Measurements from ENCODE around the gene CACNA1B.

The CACNA1B gene

GRCh38 chr9:137969008-137969407 lies 91.4 kb downstream of the CACNA1B start:
- DNase-seq: no peak

DNA sequence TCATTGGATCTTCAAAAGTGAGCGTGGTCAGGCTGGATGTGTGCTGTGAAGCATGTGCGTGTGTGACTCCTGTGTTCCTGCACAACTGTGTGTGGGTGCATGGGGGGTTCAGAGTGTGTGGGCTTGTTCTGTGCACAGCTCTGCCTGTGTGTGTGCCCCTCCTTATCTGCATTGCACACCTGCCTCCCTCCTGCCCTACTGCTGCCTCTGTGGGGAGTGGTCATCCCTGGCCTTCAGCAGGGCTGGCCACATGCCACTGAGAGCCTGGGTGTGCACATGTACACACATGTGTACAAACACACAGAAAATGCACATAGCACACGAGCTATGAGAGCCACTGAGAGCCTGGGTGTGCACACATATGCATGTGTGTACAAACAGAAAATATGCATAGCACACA lies 92.1 kb downstream of the CACNA1B start:
- DNase-seq: no peak

DNA sequence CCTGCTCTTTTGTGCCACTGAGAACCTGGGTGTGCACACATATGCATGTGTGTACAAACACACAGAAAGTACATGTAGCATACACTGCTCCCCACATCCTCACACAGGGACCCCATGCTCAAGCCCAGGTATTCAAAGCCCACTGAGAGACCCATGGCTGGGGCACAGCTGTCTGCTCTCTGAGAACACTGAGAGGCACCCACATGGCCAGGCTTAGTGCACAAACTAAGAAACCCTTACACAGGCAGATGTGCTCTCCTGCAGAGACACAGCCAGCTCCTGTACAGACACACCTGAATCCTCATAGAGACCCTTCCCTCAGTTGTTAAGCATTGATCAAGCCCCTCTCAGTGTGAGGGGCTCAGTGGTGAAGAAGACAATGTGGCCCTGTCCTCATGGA lies 92.5 kb downstream of the CACNA1B start:
- DNase-seq: no peak

DNA sequence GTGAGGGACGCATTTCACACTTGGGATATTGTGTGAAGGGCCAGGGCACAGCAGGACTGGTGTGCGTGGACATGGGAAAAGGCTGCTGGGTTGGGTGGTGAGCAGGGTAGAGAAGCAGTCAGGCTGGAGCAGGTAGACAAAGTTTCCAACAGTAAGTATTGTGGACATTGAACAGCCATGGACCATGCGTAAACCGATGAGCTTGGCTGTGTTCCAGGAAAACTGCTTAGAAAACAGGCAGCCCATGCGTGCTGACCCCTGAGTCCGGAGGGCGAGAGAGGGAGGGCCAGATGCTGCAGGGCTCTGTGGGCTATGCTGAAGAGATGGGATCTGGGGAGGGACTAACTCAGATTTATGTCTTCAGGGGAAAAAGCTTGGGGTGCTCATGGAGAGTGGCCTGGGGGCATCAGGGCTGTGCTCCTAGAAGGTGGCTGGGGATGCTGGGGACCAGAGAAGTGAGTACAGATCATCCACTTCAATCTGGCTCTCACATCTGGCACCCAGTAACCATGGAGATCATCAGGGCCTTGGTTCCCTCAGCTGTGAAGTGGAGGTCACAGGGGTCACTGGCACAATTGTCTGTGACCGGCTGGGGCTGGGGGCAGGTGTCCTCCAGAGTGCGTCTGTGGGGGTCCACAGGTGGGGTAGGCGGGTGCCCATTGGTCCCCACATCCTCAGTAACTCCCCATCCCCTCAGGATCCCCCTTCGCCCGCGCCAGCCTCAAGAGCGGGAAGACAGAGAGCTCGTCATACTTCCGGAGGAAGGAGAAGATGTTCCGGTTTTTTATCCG lies 93.3 kb downstream of the CACNA1B start:
- DNase-seq: no peak

DNA sequence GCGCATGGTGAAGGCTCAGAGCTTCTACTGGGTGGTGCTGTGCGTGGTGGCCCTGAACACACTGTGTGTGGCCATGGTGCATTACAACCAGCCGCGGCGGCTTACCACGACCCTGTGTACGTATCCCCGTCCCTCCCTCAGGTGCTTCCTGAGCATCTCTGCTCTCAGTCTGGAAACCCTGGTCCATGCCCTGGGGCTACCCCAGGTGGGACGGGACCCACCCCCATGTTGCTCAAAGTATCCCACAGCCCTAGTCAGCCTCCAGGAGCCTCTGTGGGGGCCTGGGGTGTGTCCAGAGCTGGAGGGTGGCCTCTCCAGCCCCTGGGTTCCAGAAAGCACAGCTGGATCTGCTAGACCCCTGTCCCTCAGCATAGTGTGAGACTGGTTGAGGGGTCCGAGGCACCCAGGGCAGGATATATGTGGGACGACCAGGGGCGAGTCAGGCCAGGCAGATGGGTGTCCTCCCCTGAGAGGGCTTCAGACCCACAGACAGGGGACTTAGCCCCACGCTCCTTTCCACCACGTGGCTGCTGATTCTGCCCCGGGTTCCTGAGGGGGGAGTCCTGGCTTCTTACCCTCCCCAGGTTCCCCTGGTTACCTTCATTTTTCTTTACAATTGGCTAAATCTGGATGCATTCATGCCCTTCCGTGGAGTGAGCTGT lies 94.0 kb downstream of the CACNA1B start:
- DNase-seq: no peak

DNA sequence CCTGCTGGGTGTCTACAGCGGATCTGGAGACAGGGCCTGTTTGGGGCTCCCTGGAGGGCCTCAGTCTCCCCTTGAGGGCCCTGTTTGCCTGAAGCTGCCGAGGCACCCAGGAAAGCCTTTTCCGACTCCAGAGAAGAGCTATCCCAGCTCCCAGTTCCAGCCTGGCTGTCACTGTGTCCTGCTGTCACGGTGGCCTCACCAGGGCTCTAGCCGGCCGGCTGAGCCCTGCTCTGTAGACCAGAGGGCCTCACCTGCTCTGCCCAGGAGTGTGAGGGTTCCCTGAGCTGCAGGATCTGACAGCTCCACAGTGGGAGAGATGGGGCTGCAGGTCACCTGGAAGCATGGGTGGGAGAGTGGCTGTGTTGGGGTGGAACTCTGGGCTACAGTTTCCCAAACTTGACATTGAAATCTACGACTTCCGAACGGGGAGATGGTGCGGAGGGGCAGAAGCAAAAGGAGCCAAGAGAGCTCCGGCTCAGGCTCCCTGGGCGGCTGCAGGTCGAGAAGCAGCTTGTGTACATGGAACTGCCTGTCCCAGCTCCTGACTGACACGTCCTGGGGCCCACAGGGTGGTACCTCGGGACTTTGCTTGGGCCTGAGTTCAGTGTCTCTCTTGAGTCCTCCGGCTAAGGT lies 94.9 kb downstream of the CACNA1B start:
- no peak for DNase-seq

- no peak for DNase-seq
Observed at GRCh38 chr9:137972988-137973470, 95.4 kb downstream of the CACNA1B start.

DNA sequence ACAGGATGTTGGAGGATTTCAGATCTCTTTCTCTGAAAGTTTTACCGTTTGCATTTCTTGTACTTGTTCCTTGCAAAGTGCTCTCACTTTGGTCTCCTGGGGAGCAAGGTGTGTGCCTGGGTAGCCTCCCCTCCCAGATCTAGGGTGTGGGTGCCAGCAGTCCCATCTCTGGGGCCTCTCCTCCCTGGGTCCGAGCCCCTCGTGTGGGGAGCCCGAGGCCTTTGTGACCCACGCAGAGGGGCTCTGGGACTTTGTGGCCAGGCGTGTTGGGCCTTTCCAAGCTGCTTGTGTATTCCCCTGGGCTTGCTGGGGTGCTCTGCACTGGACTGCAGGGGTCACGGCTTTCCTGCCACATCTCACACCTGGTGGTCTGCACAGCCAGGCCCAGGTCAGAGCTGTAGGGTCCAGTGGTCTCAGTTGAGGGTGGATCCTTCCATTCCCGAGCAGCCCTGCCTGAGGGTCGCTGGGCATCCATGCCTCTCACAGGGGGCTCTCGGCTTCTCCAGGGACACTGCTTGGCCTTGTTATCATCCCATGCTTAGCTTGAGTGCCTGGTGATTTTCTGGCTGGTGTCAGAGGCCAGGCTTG lies 96.3 kb downstream of the CACNA1B start:
- no peak for DNase-seq

DNA sequence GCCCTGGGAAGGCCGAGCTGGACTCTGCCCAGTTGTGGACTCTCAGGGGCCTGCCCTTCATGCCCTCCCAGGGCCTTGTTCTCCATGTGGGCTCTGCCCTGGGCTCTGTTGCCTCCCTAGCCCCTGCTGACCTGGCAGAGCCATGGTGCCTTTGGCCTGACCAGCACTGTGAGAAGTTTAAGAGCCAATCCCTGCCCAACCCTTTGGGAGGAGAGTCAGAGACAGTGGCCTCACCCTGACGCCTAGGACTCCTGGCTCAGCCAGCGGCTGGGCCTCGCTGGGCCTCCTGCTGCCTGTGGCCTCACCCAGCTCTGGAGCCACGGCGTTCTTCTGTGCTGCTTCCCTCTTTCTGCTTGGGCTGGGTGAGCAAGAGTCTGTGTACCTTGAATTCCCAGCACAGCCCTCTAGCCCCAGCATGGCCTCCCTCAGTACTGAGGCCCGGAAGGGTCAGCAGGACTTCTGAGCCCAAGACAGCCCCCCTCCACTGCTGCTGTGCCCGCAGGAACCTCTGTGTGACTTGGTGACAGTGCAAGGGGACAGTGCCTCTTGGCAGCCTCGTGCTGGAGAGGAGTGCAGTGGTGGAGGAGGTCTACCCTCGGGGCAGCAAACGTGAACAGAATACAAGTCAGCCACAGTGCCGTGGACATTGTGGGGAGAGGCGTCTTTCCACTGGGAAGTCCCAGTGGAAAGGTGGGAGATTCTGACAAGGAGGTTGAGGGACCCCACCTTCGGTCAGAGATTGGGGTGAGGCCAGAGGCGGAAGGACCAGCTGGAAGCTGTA lies 97.4 kb downstream of the CACNA1B start:
- DNase-seq: no peak

DNA sequence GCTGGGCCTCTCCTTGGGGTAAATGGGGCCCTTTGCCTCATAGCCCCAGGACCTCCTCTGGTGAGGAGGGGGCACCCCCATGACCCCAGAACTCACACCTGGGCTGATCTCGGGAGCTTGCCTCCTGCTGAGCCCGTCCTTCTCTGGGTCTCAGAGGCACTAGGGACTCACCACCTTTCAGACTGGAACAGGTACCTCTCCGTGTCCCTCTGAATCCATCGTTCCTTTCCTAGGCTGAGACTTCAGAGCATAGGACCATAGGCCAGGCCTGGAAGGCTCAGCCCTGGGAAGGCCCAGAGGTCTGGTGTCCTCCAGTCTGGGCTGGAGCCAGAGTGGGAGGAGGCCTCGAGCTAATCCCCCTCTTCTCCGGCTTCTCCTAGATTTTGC lies 97.9 kb downstream of the CACNA1B start:
- no peak for DNase-seq

DNA sequence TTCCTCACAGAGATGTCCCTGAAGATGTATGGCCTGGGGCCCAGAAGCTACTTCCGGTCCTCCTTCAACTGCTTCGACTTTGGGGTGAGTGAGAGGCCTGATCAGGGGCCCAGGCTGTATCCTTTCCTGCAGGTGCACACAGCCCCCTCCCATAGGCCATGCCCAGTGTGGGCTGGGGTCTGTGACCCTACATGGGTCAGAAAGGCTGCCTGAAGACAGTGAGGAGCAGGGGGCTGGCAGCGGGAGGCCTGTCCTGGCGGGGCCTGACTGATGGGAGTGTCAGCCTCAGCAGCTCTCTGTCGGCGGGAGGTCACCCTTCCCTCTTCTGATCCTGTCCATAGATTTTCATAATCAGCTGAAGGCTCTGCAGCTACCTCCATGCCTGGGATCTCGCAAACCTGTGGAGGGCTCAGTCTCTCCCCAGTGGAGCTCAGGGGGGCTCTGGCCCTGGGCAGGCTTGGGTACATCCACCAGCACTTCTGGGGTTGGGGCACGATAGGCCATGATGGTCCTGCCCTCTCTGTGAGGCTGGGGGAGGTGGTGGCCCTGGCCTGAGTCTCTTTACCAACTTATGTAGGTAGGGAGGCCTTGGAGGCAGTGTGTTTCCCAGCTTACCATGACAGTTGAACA lies 98.5 kb downstream of the CACNA1B start:
- no peak for DNase-seq

DNA sequence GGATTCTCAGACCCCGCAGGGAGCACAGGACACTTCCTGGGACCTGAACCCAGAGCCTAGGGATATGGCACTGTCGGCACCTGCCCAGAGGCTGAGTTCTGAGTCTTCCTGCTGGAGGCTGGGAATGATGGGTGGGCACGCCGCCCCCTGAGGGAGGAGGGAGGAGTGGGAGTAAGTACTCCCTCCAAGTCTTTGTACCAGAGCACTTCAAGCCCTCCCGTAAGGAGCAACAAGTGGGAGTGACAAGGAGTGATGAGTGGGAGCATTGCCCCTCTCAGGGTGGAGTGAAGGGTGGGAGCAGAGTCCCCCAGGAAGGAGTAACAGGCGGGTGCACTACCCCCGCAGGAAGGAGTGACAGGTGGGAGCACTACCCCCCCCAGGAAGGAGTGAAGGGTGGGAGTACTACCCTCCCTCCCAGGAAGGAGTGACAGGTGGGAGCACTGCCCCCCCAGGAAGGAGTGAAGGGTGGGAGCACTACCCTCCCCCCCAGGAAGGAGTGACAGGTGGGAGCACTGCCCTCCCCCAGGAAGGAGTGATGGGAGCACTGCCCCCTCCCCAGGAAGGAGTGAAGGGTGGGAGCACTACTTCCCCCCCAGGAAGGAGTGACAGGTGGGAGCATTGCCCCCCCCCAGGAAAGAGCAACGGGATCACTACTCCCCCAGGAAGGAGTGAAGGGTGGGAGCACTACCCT lies 100.1 kb downstream of the CACNA1B start:
- no peak for DNase-seq

DNA sequence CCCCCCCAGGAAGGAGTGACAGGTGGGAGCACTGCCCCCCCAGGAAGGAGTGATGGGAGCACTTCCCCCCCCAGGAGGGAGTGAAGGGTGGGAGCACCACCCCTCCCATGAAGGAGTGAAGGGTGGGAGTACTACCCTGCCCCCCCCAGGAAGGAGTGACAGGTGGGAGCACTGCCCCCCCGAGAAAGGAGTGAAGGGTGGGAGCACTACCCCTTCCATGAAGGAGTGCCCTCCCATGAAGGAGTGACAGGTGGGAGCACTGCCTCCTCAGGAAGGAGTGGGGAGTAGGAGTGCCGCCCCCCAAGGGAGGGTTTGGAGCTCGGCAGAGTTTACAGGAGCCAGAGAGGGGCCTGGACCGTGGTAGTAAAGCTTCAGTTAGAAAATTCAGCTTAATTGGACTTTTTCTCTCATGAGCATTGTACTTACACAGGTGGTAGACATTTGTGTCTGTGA lies 100.7 kb downstream of the CACNA1B start:
- no peak for DNase-seq

- no peak for DNase-seq
Observed at GRCh38 chr9:137982200-137982599, 104.6 kb downstream of the CACNA1B start.

DNA sequence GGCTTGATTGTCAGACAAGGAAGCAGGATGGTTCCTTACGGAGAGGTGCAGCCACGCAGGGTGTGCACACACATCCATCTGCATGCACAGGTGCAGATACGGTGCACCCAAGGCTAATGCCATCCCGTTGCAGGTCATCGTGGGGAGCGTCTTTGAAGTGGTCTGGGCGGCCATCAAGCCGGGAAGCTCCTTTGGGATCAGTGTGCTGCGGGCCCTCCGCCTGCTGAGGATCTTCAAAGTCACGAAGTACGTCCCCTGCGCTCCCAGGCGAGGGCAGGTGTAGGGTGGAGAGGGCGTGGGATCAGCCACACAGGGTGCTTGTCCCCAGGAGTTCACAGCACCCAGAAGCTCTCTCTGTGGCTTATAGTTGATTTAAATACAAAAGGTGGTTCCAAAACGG lies 106.4 kb downstream of the CACNA1B start:
- no peak for DNase-seq

DNA sequence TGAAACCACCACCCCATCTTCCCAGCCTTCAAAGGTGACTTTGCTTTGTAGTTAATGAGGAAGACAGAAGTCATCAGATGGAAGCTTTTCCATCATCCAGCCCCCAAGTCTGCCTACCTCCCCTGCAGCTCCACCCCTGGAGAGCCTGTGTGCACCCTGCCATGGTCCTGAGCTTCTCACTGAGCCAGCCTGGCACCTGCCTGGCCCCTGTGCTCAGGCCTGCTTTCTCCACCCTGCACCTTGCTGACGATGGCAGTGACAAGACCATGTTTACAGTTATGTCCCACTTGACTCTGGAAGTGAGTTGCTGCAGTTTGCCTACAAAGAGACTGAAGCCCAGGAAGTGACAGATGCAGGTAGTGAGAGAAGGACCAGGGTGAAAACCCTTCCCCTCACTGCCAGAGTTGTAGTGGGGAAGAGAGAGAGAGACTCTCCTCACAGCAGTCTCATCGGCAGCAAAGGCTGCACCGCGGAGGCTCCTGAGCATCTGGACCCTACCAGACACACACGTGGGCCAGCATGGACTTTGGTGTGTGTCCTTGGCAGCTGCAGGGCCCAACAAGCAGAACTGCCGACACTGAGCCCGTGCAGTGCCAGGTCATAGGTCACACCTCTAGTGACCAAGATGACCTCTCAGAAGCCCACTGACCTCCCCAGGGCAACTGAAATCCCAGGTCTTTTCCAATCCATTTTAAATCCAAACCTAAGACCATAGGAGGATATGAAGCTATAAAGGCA lies 107.1 kb downstream of the CACNA1B start:
- no peak for DNase-seq

DNA sequence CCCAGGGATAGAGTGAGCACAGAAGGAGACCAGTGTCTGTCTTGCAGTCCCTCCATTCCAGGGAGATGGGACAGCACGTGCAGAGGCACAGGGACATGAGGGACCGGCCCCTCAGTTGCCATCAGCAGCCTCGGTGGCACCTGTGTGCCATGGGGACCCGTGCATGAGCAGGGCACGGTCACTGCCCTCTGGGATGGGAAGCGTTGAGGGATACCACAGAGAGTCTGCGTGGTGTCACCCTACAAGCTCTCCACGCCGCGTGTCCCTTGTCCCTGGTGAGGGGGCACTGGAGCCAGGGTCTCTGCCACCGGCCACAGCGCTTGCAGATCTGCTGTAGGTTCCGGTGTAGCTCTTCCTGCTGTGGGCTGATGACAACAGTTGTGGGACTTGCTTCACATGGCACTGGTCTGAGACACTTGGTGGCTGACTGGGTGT lies 108.1 kb downstream of the CACNA1B start:
- no peak for DNase-seq

- DNase-seq: no peak
Observed at GRCh38 chr9:137986268-137987099, 108.9 kb downstream of the CACNA1B start.

DNA sequence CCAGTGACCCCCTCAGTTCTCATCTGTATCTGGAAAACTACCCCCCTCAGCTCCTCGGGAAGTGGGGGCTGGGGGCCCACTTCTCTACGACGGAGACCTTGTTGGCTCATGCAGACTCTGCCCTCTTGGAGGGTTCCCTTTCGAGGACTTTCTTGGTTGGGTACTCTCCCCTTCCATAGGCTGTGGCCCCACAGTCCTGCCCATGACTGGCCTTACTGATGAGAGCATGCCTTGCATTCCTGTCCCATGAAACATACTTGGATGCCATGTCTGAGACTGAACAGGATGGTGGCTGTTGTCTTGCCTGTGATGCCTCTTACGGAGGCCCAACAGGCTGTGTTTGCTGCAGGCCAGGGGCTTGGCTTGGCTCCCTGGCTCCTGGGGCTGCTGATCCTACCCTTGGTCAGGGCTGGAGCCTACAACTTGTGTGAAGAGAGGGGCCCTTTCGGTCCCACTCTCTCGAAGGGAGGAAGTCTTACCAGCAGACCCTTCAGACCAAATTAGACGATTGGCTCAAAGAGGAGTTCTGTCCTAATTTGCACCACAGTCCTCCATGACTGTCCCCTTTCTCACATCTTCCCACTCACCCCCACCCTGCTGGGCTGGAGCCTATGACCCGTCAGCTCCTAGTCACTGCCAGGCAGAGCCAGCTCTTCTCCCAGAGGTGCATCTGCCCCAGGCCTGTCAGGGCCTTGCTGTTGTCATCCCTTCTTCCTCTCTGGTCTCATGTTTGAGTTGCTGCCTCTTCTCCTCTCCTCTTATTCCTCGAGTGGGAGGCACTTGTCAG lies 109.9 kb downstream of the CACNA1B start:
- DNase-seq: no peak

Measured in stimulated activated CD4-positive, alpha-beta T cell treated with anti-CD3 and anti-CD28 coated beads, Interleukin-2, amount 100 ng/mL, for 48 hours (primary cell).